Measurements from ENCODE around the gene RPUSD4. TPM values are rescaled to one million over a fixed set of nuclear protein-coding genes. Genes with fewer than 3 reads are reported as not detected.

RPUSD4 gene
- total RNA-seq, 4 donors from 2014 or later, result 53.3 to 93.8 (median 69.2) TPM

- ATAC-seq (no peak), DNase-seq (no peak)
- H3K4me3 ChIP-seq, result no peak overlapping the region
- H3K27me3 ChIP-seq, result peaks cover 0 to 4% (median 0%) of the 10 kb centered on the region in 3 donors
- in situ Hi-C loops (cut with MboI; ENCODE audit: low sequenced_read_pairs in 4 of 4), result no loop called here
- H3K9me3 ChIP-seq, result no peaks in the 10 kb centered on the region
- intact Hi-C loops (cut with DNase I; ENCODE audit: low total_unique reads), result no loop called here
- H3K36me3 ChIP-seq, result no peaks in the 10 kb centered on the region
- TF ChIP-seq CTCF (IDR thresholded peaks at IDR 0.05 in 4 of 5, conservative IDR thresholded peaks at IDR 0.05 in 1 of 5) (no peak), POLR2A (IDR thresholded peaks at IDR 0.05) (no peak)
- no peak overlapping the region for H3K27ac ChIP-seq
- H3K4me1 ChIP-seq, result no peaks in the 10 kb centered on the region
Observed at GRCh38 chr11:126158054-126158791, 53.2 kb downstream of the RPUSD4 start.

- H3K4me3 ChIP-seq, result no peak overlapping the region
- no peaks in the 10 kb centered on the region for H3K36me3 ChIP-seq
- peaks cover 0 to 4% (median 0%) of the 10 kb centered on the region in 3 donors for H3K27me3 ChIP-seq
- DNase-seq (no peak), ATAC-seq (no peak)
- in situ Hi-C loops (cut with MboI; ENCODE audit: low sequenced_read_pairs in 4 of 4) (no loop called here), intact Hi-C loops (cut with DNase I; ENCODE audit: low total_unique reads) (no loop called here)
- H3K9me3 ChIP-seq, result no peaks in the 10 kb centered on the region
- TF ChIP-seq POLR2A (IDR thresholded peaks at IDR 0.05) (no peak), CTCF (IDR thresholded peaks at IDR 0.05 in 4 of 5, conservative IDR thresholded peaks at IDR 0.05 in 1 of 5) (no peak)
- H3K4me1 ChIP-seq, result no peaks in the 10 kb centered on the region
- no peak overlapping the region for H3K27ac ChIP-seq
Observed at GRCh38 chr11:126157326-126158030, 54.0 kb downstream of the RPUSD4 start.

GRCh38 chr11:126156814-126157213, 54.6 kb downstream of the RPUSD4 start:
- in situ Hi-C loops (cut with MboI; ENCODE audit: low sequenced_read_pairs in 4 of 4) (no loop called here), intact Hi-C loops (cut with DNase I; ENCODE audit: low total_unique reads) (no loop called here)
- Histone ChIP-seq H3K9me3 (no peaks in the 10 kb centered on the region), H3K4me3 (no peak overlapping the region), H3K4me1 (no peaks in the 10 kb centered on the region), H3K27ac (no peak overlapping the region), H3K36me3 (no peaks in the 10 kb centered on the region), H3K27me3 (peaks cover 0 to 4% (median 0%) of the 10 kb centered on the region in 3 donors)
- DNase-seq (no peak), ATAC-seq (no peak)
- TF ChIP-seq CTCF (IDR thresholded peaks at IDR 0.05 in 4 of 5, conservative IDR thresholded peaks at IDR 0.05 in 1 of 5) (no peak), POLR2A (IDR thresholded peaks at IDR 0.05) (no peak)

GRCh38 chr11:126155402-126156187, 55.9 kb downstream of the RPUSD4 start:
- in situ Hi-C loops (cut with MboI; ENCODE audit: low sequenced_read_pairs in 4 of 4) (no loop called here), intact Hi-C loops (cut with DNase I; ENCODE audit: low total_unique reads) (no loop called here)
- no peak for DNase-seq
- no peak overlapping the region for H3K27ac ChIP-seq
- TF ChIP-seq POLR2A (IDR thresholded peaks at IDR 0.05) (no peak), CTCF (IDR thresholded peaks at IDR 0.05 in 4 of 5, conservative IDR thresholded peaks at IDR 0.05 in 1 of 5) (no peak)
- H3K4me1 ChIP-seq, result no peaks in the 10 kb centered on the region
- H3K9me3 ChIP-seq, result no peaks in the 10 kb centered on the region
- no peak overlapping the region for H3K4me3 ChIP-seq
- H3K36me3 ChIP-seq, result no peaks in the 10 kb centered on the region
- no peaks in the 10 kb centered on the region for H3K27me3 ChIP-seq
- ATAC-seq, result no peak

All from gastrocnemius medialis (tissue), 4 donors.